Neural cell (in vitro differentiated cells): ENCODE measurements around the gene CDH4.

Experiments
- EP300 ChIP-seq: fragments of 450-650 bp; conservative IDR thresholded peaks from 2 replicates; pipeline ENCODE4 v1.6.1; 2014; ENCODE audit warnings: antibody characterized with exemption, mild to moderate bottlenecking, moderate library complexity; ENCODE audit not compliant: poor library complexity, severe bottlenecking
- EZH2 ChIP-seq: fragments of 200-600, 300-800 bp; shearing (Covaris generic), sonication (generic); IDR thresholded peaks from 2 replicates; pipeline ENCODE4 v1.6.1; 2014; ENCODE audit warnings: antibody characterized with exemption, low read length, borderline replicate concordance, mild to moderate bottlenecking; ENCODE audit not compliant: insufficient read depth, poor library complexity, severe bottlenecking
- MXI1 ChIP-seq: fragments of 450-650 bp; conservative IDR thresholded peaks from 2 replicates; pipeline ENCODE4 v1.6.1; 2014; ENCODE audit warnings: antibody characterized with exemption, mild to moderate bottlenecking; ENCODE audit not compliant: poor library complexity, severe bottlenecking
- POLR2AphosphoS5 ChIP-seq: IDR thresholded peaks from 2 replicates; pipeline ENCODE4 v1.6.1; 2012
- RAD21 ChIP-seq: fragments of 450-650 bp; conservative IDR thresholded peaks from 2 replicates; pipeline ENCODE4 v1.6.1; 2014; ENCODE audit warnings: antibody characterized with exemption, mild to moderate bottlenecking, moderate library complexity
- SMC3 ChIP-seq: fragments of 450-650 bp; conservative IDR thresholded peaks from 2 replicates; pipeline ENCODE4 v1.6.1; 2014; ENCODE audit warnings: antibody characterized with exemption, mild to moderate bottlenecking, moderate library complexity; ENCODE audit not compliant: poor library complexity
- TAF1 ChIP-seq: IDR thresholded peaks from 2 replicates; pipeline ENCODE4 v1.6.1; 2012; ENCODE audit warnings: low read depth
- TF ChIP-seq, protein P1 (sequence below): fragments of 450-650 bp; IDR thresholded peaks from 2 replicates; pipeline ENCODE4 v1.5.1; 2014; ENCODE audit warnings: antibody characterized with exemption, mild to moderate bottlenecking, moderate library complexity; ENCODE audit not compliant: poor library complexity, severe bottlenecking
- TF ChIP-seq, protein P2 (sequence below): IDR thresholded peaks from 2 replicates; pipeline ENCODE4 v1.6.1; 2012; ENCODE audit warnings: borderline replicate concordance

DNA sequence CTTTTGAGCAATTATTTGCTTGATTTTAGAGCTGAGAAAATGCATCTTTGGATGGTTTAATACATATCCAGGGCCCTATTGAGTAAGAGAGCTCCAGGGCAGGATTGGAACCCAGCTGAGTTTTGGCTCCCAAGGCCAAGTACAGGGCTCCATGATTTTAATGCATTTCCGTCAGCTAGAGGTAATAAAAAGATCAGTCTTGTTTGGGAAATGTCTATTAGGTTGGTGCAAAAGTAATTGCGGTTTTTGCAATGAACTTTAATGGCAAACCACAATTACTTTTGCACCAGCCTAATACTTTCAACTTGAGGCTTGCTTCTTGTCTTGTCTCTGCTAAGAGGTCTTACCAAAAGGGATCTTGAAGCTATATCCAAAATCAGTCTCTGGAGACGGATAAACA lies 29.4 kb upstream of the CDH4 start:
- TF ChIP-seq, protein P1, sequence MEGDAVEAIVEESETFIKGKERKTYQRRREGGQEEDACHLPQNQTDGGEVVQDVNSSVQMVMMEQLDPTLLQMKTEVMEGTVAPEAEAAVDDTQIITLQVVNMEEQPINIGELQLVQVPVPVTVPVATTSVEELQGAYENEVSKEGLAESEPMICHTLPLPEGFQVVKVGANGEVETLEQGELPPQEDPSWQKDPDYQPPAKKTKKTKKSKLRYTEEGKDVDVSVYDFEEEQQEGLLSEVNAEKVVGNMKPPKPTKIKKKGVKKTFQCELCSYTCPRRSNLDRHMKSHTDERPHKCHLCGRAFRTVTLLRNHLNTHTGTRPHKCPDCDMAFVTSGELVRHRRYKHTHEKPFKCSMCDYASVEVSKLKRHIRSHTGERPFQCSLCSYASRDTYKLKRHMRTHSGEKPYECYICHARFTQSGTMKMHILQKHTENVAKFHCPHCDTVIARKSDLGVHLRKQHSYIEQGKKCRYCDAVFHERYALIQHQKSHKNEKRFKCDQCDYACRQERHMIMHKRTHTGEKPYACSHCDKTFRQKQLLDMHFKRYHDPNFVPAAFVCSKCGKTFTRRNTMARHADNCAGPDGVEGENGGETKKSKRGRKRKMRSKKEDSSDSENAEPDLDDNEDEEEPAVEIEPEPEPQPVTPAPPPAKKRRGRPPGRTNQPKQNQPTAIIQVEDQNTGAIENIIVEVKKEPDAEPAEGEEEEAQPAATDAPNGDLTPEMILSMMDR = no peak
- TF ChIP-seq SMC3 = no peak
- TF ChIP-seq TAF1 = no peak
- TF ChIP-seq MXI1 = no peak
- no peak for TF ChIP-seq RAD21
- no peak for TF ChIP-seq POLR2AphosphoS5
- no peak for TF ChIP-seq EP300
- TF ChIP-seq, protein P2, sequence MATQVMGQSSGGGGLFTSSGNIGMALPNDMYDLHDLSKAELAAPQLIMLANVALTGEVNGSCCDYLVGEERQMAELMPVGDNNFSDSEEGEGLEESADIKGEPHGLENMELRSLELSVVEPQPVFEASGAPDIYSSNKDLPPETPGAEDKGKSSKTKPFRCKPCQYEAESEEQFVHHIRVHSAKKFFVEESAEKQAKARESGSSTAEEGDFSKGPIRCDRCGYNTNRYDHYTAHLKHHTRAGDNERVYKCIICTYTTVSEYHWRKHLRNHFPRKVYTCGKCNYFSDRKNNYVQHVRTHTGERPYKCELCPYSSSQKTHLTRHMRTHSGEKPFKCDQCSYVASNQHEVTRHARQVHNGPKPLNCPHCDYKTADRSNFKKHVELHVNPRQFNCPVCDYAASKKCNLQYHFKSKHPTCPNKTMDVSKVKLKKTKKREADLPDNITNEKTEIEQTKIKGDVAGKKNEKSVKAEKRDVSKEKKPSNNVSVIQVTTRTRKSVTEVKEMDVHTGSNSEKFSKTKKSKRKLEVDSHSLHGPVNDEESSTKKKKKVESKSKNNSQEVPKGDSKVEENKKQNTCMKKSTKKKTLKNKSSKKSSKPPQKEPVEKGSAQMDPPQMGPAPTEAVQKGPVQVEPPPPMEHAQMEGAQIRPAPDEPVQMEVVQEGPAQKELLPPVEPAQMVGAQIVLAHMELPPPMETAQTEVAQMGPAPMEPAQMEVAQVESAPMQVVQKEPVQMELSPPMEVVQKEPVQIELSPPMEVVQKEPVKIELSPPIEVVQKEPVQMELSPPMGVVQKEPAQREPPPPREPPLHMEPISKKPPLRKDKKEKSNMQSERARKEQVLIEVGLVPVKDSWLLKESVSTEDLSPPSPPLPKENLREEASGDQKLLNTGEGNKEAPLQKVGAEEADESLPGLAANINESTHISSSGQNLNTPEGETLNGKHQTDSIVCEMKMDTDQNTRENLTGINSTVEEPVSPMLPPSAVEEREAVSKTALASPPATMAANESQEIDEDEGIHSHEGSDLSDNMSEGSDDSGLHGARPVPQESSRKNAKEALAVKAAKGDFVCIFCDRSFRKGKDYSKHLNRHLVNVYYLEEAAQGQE = no peak
- no peak for TF ChIP-seq EZH2
